Neural cell (in vitro differentiated cells): ENCODE measurements around the gene NEK10. TPM values are rescaled to one million over a fixed set of nuclear protein-coding genes. Genes with fewer than 3 reads are reported as not detected.

Experiments
- H2AFZ ChIP-seq: fragments of 200-600, 300-800 bp; sonication (generic), shearing (Covaris generic); 2 replicates; pipeline ENCODE4 v1.6.0; 2014; ENCODE audit warnings: low read depth, mild to moderate bottlenecking, antibody characterized with exemption, low read length, moderate library complexity
- H3F3A ChIP-seq: fragments of 200-600 bp; shearing (Covaris generic); 2 replicates; pipeline ENCODE4 v1.6.1; 2016; ENCODE audit warnings: mild to moderate bottlenecking, moderate library complexity, mixed read lengths, antibody characterized with exemption, low read length; ENCODE audit not compliant: insufficient read depth, poor library complexity, severe bottlenecking
- H3K27ac ChIP-seq: fragments of 200-600, 300-800 bp; sonication (generic), shearing (Covaris generic); 2 replicates; pipeline ENCODE4 v1.5.1; 2014; ENCODE audit warnings: mild to moderate bottlenecking, low read length, moderate library complexity
- H3K27me3 ChIP-seq: fragments of 300-800, 200-600 bp; sonication (generic), shearing (Covaris generic); 2 replicates; pipeline ENCODE4 v1.6.0; 2014; ENCODE audit warnings: mild to moderate bottlenecking, low read depth, low read length, moderate library complexity; ENCODE audit not compliant: insufficient read depth
- H3K36me3 ChIP-seq: fragments of 300-800, 200-600 bp; sonication (generic), shearing (Covaris generic); 2 replicates; pipeline ENCODE4 v1.5.1; 2014; ENCODE audit warnings: mild to moderate bottlenecking, antibody characterized with exemption, low read length, moderate library complexity; ENCODE audit not compliant: insufficient read depth
- H3K4me2 ChIP-seq: fragments of 300-800, 200-600 bp; sonication (generic), shearing (Covaris generic); 2 replicates; pipeline ENCODE4 v1.6.0; 2014; ENCODE audit warnings: mild to moderate bottlenecking, low read length
- H3K4me3 ChIP-seq: fragments of 300-800, 200-600 bp; sonication (generic), shearing (Covaris generic); 2 replicates; pipeline ENCODE4 v1.5.1; 2014; ENCODE audit warnings: mild to moderate bottlenecking, low read length, moderate library complexity
- H3K79me2 ChIP-seq: fragments of 200-600 bp; shearing (Covaris generic); replicated peaks from 2 replicates; pipeline ENCODE4 v1.6.0; 2014; ENCODE audit warnings: mild to moderate bottlenecking, low read length, moderate library complexity; ENCODE audit not compliant: insufficient read depth
- H3K9ac ChIP-seq: fragments of 300-800, 200-600 bp; sonication (generic), shearing (Covaris generic); 2 replicates; pipeline ENCODE4 v1.6.1; 2016; ENCODE audit warnings: mild to moderate bottlenecking, low read length, mixed read lengths
- H3K9me2 ChIP-seq: fragments of 200-600 bp; shearing (Covaris generic); 2 replicates; pipeline ENCODE4 v1.6.1; 2016; ENCODE audit warnings: mild to moderate bottlenecking, low read length, mixed read lengths; ENCODE audit not compliant: insufficient read depth
- H3K9me3 ChIP-seq: fragments of 200-600, 300-800 bp; sonication (generic), shearing (Covaris generic); 2 replicates; pipeline ENCODE4 v1.6.1; 2016; ENCODE audit warnings: mild to moderate bottlenecking, mixed run types, low read length, moderate library complexity, mixed read lengths
- H4K20me1 ChIP-seq: fragments of 200-600 bp; shearing (Covaris generic); 2 replicates; pipeline ENCODE4 v1.6.1; 2016; ENCODE audit warnings: mild to moderate bottlenecking, mixed run types; ENCODE audit not compliant: insufficient read depth
- EP300 ChIP-seq: fragments of 450-650 bp; conservative IDR thresholded peaks from 2 replicates; pipeline ENCODE4 v1.6.1; 2014; ENCODE audit warnings: antibody characterized with exemption, mild to moderate bottlenecking, moderate library complexity; ENCODE audit not compliant: poor library complexity, severe bottlenecking
- EZH2 ChIP-seq: fragments of 200-600, 300-800 bp; shearing (Covaris generic), sonication (generic); IDR thresholded peaks from 2 replicates; pipeline ENCODE4 v1.6.1; 2014; ENCODE audit warnings: antibody characterized with exemption, low read length, borderline replicate concordance, mild to moderate bottlenecking; ENCODE audit not compliant: insufficient read depth, poor library complexity, severe bottlenecking
- MXI1 ChIP-seq: fragments of 450-650 bp; conservative IDR thresholded peaks from 2 replicates; pipeline ENCODE4 v1.6.1; 2014; ENCODE audit warnings: antibody characterized with exemption, mild to moderate bottlenecking; ENCODE audit not compliant: poor library complexity, severe bottlenecking
- SMC3 ChIP-seq: fragments of 450-650 bp; conservative IDR thresholded peaks from 2 replicates; pipeline ENCODE4 v1.6.1; 2014; ENCODE audit warnings: antibody characterized with exemption, mild to moderate bottlenecking, moderate library complexity; ENCODE audit not compliant: poor library complexity
- TAF1 ChIP-seq: IDR thresholded peaks from 2 replicates; pipeline ENCODE4 v1.6.1; 2012; ENCODE audit warnings: low read depth
- polyA plus RNA-seq: library from polyadenylated mRNA; depleted of rRNA; stranded (reverse); fragments of >200 nt; gene quantifications from 2 replicates; pipeline ENCODE4 v1.2.3, GENCODE V29; 2014
- TF ChIP-seq, protein P1 (sequence below): IDR thresholded peaks from 2 replicates; pipeline ENCODE4 v1.6.1; 2012; ENCODE audit warnings: borderline replicate concordance
- TF ChIP-seq, protein P2 (sequence below): fragments of 450-650 bp; IDR thresholded peaks from 2 replicates; pipeline ENCODE4 v1.5.1; 2014; ENCODE audit warnings: antibody characterized with exemption, mild to moderate bottlenecking, moderate library complexity; ENCODE audit not compliant: poor library complexity, severe bottlenecking

NEK10 gene
- polyA plus RNA-seq, 1 donor from 2014 or later, result 17.6 TPM

DNA sequence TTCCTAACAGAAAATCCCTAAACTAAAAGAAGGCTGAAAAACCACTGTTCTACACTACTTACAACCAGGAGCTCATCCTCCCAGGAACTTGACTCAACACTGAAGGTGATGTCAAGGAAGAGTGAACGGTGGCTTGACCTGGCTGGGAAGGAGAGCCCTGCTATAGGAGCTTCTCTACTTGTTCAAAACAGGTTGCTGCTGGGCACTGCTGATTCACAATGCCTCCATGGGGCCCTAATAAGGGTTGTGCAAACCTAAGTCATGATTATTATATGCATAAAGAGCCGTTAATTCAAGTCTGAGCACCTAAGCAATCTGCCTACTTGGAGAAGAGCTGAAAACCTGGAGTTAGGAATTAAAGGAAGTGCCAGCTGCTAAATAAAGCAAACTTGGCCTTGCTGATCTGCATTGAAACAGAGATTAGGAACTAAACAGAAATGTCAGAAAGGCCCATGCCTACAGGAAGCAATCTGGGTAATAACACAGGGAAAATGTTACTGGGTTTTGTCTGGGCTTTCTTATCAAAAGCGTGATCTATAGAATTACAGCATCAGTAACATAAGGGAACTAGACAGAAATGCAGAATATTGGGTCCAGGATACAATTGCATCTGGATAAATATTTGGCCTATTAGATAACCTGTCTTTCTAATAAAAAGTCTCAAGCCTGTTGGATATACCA is 243.2 kb downstream of the NEK10 start:
- no peak overlapping the region for H3K4me2 ChIP-seq
- H3K36me3 ChIP-seq, result no peaks in the 10 kb centered on the region
- H3K27ac ChIP-seq, result no peak overlapping the region
- H3F3A ChIP-seq, result no peaks in the 10 kb centered on the region
- H3K79me2 ChIP-seq, result no peaks in the 10 kb centered on the region
- H3K9me2 ChIP-seq, result no peaks in the 10 kb centered on the region
- no peak overlapping the region for H3K4me3 ChIP-seq
- H3K9me3 ChIP-seq, result no peaks in the 10 kb centered on the region
- H4K20me1 ChIP-seq, result no peaks in the 10 kb centered on the region
- no peak overlapping the region for H3K9ac ChIP-seq
- no peaks in the 10 kb centered on the region for H3K27me3 ChIP-seq
- TF ChIP-seq, protein P1, sequence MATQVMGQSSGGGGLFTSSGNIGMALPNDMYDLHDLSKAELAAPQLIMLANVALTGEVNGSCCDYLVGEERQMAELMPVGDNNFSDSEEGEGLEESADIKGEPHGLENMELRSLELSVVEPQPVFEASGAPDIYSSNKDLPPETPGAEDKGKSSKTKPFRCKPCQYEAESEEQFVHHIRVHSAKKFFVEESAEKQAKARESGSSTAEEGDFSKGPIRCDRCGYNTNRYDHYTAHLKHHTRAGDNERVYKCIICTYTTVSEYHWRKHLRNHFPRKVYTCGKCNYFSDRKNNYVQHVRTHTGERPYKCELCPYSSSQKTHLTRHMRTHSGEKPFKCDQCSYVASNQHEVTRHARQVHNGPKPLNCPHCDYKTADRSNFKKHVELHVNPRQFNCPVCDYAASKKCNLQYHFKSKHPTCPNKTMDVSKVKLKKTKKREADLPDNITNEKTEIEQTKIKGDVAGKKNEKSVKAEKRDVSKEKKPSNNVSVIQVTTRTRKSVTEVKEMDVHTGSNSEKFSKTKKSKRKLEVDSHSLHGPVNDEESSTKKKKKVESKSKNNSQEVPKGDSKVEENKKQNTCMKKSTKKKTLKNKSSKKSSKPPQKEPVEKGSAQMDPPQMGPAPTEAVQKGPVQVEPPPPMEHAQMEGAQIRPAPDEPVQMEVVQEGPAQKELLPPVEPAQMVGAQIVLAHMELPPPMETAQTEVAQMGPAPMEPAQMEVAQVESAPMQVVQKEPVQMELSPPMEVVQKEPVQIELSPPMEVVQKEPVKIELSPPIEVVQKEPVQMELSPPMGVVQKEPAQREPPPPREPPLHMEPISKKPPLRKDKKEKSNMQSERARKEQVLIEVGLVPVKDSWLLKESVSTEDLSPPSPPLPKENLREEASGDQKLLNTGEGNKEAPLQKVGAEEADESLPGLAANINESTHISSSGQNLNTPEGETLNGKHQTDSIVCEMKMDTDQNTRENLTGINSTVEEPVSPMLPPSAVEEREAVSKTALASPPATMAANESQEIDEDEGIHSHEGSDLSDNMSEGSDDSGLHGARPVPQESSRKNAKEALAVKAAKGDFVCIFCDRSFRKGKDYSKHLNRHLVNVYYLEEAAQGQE, result no peak
- TF ChIP-seq, protein P2, sequence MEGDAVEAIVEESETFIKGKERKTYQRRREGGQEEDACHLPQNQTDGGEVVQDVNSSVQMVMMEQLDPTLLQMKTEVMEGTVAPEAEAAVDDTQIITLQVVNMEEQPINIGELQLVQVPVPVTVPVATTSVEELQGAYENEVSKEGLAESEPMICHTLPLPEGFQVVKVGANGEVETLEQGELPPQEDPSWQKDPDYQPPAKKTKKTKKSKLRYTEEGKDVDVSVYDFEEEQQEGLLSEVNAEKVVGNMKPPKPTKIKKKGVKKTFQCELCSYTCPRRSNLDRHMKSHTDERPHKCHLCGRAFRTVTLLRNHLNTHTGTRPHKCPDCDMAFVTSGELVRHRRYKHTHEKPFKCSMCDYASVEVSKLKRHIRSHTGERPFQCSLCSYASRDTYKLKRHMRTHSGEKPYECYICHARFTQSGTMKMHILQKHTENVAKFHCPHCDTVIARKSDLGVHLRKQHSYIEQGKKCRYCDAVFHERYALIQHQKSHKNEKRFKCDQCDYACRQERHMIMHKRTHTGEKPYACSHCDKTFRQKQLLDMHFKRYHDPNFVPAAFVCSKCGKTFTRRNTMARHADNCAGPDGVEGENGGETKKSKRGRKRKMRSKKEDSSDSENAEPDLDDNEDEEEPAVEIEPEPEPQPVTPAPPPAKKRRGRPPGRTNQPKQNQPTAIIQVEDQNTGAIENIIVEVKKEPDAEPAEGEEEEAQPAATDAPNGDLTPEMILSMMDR, result no peak
- H2AFZ ChIP-seq, result no peak overlapping the region

DNA sequence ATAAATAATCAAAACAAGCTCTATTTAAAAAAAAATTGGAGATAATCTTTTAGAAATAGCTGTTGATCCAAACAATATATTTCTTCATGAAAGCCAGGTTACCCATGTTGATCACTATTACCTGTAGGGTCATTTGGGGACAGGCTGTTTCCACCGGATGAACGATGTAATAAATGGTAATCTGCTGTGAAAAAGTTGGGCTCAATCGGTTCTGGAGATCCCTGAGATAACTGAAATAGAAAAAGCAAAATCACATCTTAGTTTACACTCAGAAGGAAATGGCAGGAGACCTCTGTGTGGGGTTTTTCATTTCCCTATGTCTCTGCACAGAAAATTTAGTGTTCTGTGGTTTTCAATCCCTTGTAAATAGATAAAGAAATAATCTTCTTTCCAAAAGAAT is 249.5 kb downstream of the NEK10 start:
- TF ChIP-seq, protein P1, result no peak
- TF ChIP-seq EZH2 (no peak), MXI1 (no peak), EP300 (no peak), SMC3 (no peak), TAF1 (no peak)
- Histone ChIP-seq H3K9ac (no peak overlapping the region), H2AFZ (no peak overlapping the region), H3K4me3 (no peak overlapping the region), H3K9me3 (no peaks in the 10 kb centered on the region), H3K36me3 (no peaks in the 10 kb centered on the region), H3K4me2 (no peak overlapping the region), H3K9me2 (no peaks in the 10 kb centered on the region), H3F3A (no peaks in the 10 kb centered on the region), H3K27ac (no peak overlapping the region), H4K20me1 (no peaks in the 10 kb centered on the region), H3K79me2 (no peaks in the 10 kb centered on the region), H3K27me3 (no peaks in the 10 kb centered on the region)
